HepG2 (cell line): ENCODE measurements around the gene C6orf136. TPM values are rescaled to one million over a fixed set of nuclear protein-coding genes. Genes with fewer than 3 reads are reported as not detected.

ENCODE experiments used
- BRCA1 ChIP-seq: sonication (generic); formaldehyde crosslinking; IDR thresholded peaks from 2 replicates; pipeline ENCODE4 v1.4.0; 2020; ENCODE audit warnings: missing genetic modification reagents
- DR1 ChIP-seq: sonication (generic); formaldehyde crosslinking; IDR thresholded peaks from 2 replicates; pipeline ENCODE4 v1.8.0; 2021; ENCODE audit warnings: mild to moderate bottlenecking, missing genetic modification reagents, inconsistent platforms
- MLXIP ChIP-seq: sonication (generic); formaldehyde crosslinking; IDR thresholded peaks from 2 replicates; pipeline ENCODE4 v1.9.0; 2021; ENCODE audit warnings: missing genetic modification reagents, borderline replicate concordance
- POLR2G ChIP-seq: fragments of 200-400 bp; formaldehyde crosslinking; IDR thresholded peaks from 2 replicates; pipeline ENCODE4 v1.6.1; 2018; ENCODE audit warnings: mild to moderate bottlenecking, low read depth, low read length, moderate library complexity
- RFXAP ChIP-seq: sonication (generic); formaldehyde crosslinking; IDR thresholded peaks from 2 replicates; pipeline ENCODE4 v1.4.0; 2020; ENCODE audit warnings: missing genetic modification reagents, borderline replicate concordance
- SAFB2 ChIP-seq: sonication (generic); formaldehyde crosslinking; IDR thresholded peaks from 2 replicates; pipeline ENCODE4 v1.5.1; 2020; ENCODE audit warnings: missing genetic modification reagents, low read depth, mild to moderate bottlenecking, borderline replicate concordance
- SOX6 ChIP-seq, 2 experiments: fragments of 450-650 bp in 1 of 2; sonication (generic) in 1 of 2; formaldehyde crosslinking in 1 of 2; IDR thresholded peaks; 2 replicates each; pipeline versions ENCODE4 v1.4.0 to v1.6.1; 2017 to 2020; ENCODE audit warnings: antibody characterized with exemption in 1 of 2, mild to moderate bottlenecking in 1 of 2, missing genetic modification reagents in 1 of 2
- ZFP36L1 ChIP-seq: sonication (generic); formaldehyde crosslinking; IDR thresholded peaks from 2 replicates; pipeline ENCODE4 v1.8.0; 2022; ENCODE audit warnings: mild to moderate bottlenecking, missing genetic modification reagents, moderate library complexity
- ZFP90 ChIP-seq: sonication (generic); formaldehyde crosslinking; IDR thresholded peaks from 2 replicates; pipeline ENCODE4 v1.8.0; 2022; ENCODE audit warnings: missing genetic modification reagents, mild to moderate bottlenecking, inconsistent platforms, borderline replicate concordance
- ZNF20 ChIP-seq: sonication (generic); formaldehyde crosslinking; IDR thresholded peaks from 2 replicates; pipeline ENCODE4 v1.4.0; 2020; ENCODE audit warnings: mild to moderate bottlenecking, moderate library complexity, missing genetic modification reagents
- ZNF264 ChIP-seq: sonication (generic); formaldehyde crosslinking; IDR thresholded peaks from 2 replicates; pipeline ENCODE4 v1.4.0; 2020; ENCODE audit warnings: missing genetic modification reagents
- ZNF326 ChIP-seq: sonication (generic); formaldehyde crosslinking; IDR thresholded peaks from 2 replicates; pipeline ENCODE4 v1.4.0; 2020; ENCODE audit warnings: missing genetic modification reagents, borderline replicate concordance
- ZNF329 ChIP-seq: sonication (generic); formaldehyde crosslinking; IDR thresholded peaks from 2 replicates; pipeline ENCODE4 v1.9.0; 2021; ENCODE audit warnings: low read depth, mild to moderate bottlenecking, missing genetic modification reagents
- ZNF558 ChIP-seq: sonication (generic); formaldehyde crosslinking; IDR thresholded peaks from 2 replicates; pipeline ENCODE4 v1.9.0; 2022; ENCODE audit warnings: mild to moderate bottlenecking, missing genetic modification reagents, borderline replicate concordance
- ZNF562 ChIP-seq: sonication (generic); formaldehyde crosslinking; IDR thresholded peaks from 2 replicates; pipeline ENCODE4 v1.8.0; 2022; ENCODE audit warnings: missing genetic modification reagents, borderline replicate concordance
- ZNF576 ChIP-seq: sonication (generic); formaldehyde crosslinking; IDR thresholded peaks from 2 replicates; pipeline ENCODE4 v1.4.0; 2020; ENCODE audit warnings: mild to moderate bottlenecking, missing genetic modification reagents
- ZNF660 ChIP-seq: sonication (generic); formaldehyde crosslinking; IDR thresholded peaks from 2 replicates; pipeline ENCODE4 v1.5.1; 2020; ENCODE audit warnings: mild to moderate bottlenecking, low read depth, missing genetic modification reagents, borderline replicate concordance
- ZNF710 ChIP-seq: sonication (generic); formaldehyde crosslinking; IDR thresholded peaks from 2 replicates; pipeline ENCODE4 v1.5.0; 2020; ENCODE audit warnings: mild to moderate bottlenecking, missing genetic modification reagents, borderline replicate concordance
- ZNF768 ChIP-seq: sonication (generic); formaldehyde crosslinking; IDR thresholded peaks from 2 replicates; pipeline ENCODE4 v1.4.0; 2020; ENCODE audit warnings: missing genetic modification reagents
- ZNF772 ChIP-seq: sonication (generic); formaldehyde crosslinking; IDR thresholded peaks from 2 replicates; pipeline ENCODE4 v1.5.0; 2020; ENCODE audit warnings: mild to moderate bottlenecking, missing genetic modification reagents
- polyA plus RNA-seq, 8 experiments: library from polyadenylated mRNA; depleted of rRNA in 3 of 8; stranded (reverse) in 7 of 8; unstranded in 1 of 8; fragments of >200 nt; fragmentation: Illumina TruSeq in 4 of 8; extraction: Trizol in 4 of 8; gene quantifications; 2 replicates each; pipeline versions ENCODE4 v1.2.1 to v1.2.3, GENCODE V29; 2011 to 2016; ENCODE audit warnings: low read depth in 4 of 8, missing spikeins in 1 of 8, mixed read lengths in 1 of 8; ENCODE audit not compliant: insufficient read depth in 1 of 8
- total RNA-seq, 5 experiments: library from RNA; depleted of rRNA; stranded (reverse); fragments of >200 nt; fragmentation: Illumina TruSeq; extraction: Trizol; gene quantifications; 2 replicates each; pipeline ENCODE4 v1.2.3, GENCODE V29; 2016; ENCODE audit warnings: low read depth in 1 of 5
- TF ChIP-seq, protein P1 (sequence below): sonication (generic); formaldehyde crosslinking; IDR thresholded peaks from 2 replicates; pipeline ENCODE4 v1.9.0; 2021; ENCODE audit warnings: missing genetic modification reagents, mild to moderate bottlenecking, borderline replicate concordance

The C6orf136 gene
- total and polyA plus RNA-seq, 2 of the 13 experiments (the other 11 are each of a cell fraction or from before 2014, with no cell fraction given): 12.0 to 26.2 TPM

DNA sequence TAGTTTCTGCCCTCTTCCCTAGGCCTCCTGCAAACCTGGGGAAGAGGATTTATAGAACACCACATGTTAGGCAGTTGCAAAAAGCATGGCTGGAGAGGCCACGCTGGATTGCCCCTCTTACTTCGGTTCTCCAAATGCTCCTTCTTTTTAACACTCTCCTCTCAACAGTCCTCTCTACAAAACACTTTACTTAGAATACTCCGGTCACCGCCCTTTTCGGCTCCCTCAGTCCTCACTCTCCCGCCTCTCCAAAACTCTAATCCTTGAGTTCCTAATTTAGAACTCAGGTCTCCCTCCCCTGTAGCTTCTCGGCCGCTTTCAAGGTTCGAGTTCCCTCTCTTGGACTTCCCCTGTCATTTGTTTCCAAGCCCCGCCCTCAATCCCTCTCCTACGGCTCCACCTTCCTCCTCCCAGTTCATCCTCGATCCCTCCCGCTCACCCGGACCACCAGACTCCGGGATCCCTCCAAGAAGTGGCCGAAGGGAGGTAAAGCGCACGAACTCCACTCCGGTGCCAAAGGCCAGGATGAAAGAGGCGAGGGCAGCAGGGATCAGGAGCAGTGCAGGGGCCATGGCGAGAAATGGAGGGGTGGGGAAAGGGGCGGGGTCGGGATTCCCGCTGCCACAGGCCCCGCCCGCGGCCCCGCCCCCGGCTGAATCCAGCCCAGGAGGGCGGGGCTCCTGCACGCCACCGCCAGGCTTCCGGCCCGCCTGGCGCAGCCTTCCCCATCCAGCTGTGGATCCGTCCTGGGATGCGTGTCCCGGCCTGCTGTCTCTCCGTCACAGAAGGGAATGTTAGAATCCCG is 43.7 kb downstream of the C6orf136 start, which contains the start of gene NRM (continued):
- TF ChIP-seq MLXIP (CRISPR knock-in tag) (no peak; the same call in 1 of the 2 replicates), ZNF264 (0 out of 2 replicates have a peak, but pooled peaks have one; percentile 33), ZNF562 (no peak), ZFP36L1 (CRISPR knock-in tag) (no peak; the same call in 1 of the 2 replicates), DR1 (CRISPR knock-in tag) (no peak), SOX6 (IDR thresholded peaks at IDR 0.05) (no peak), SOX6 (CRISPR knock-in tag; IDR thresholded peaks at IDR 0.05) (peak; percentile 44; the same call in 1 of the 2 replicates), ZNF326 (no peak), ZNF660 (CRISPR knock-in tag) (no peak), POLR2G (peak; percentile 85), ZFP90 (CRISPR knock-in tag) (0 out of 2 replicates have a peak, but pooled peaks have one; percentile 62), ZNF768 (CRISPR knock-in tag) (no peak; the same call in 1 of the 2 replicates), ZNF710 (CRISPR knock-in tag) (no peak), RFXAP (CRISPR knock-in tag) (no peak), ZNF576 (CRISPR knock-in tag) (no peak), ZNF558 (CRISPR knock-in tag) (no peak), ZNF772 (CRISPR knock-in tag) (peak; percentile 73), BRCA1 (no peak), ZNF329 (no peak), ZNF20 (CRISPR knock-in tag) (no peak), SAFB2 (CRISPR knock-in tag) (no peak)
- TF ChIP-seq, protein P1, sequence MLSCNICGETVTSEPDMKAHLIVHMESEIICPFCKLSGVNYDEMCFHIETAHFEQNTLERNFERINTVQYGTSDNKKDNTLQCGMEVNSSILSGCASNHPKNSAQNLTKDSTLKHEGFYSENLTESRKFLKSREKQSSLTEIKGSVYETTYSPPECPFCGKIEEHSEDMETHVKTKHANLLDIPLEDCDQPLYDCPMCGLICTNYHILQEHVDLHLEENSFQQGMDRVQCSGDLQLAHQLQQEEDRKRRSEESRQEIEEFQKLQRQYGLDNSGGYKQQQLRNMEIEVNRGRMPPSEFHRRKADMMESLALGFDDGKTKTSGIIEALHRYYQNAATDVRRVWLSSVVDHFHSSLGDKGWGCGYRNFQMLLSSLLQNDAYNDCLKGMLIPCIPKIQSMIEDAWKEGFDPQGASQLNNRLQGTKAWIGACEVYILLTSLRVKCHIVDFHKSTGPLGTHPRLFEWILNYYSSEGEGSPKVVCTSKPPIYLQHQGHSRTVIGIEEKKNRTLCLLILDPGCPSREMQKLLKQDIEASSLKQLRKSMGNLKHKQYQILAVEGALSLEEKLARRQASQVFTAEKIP (CRISPR knock-in tag): no peak
